GM12878 (cell line): ENCODE results near the gene P2RX4. TPM values are rescaled to one million over a fixed set of nuclear protein-coding genes. Genes with fewer than 3 reads are reported as not detected.
A peak's percentile ranks its signal among the peaks of the same experiment; 100 is the strongest.

ENCODE experiments used
- CREB1 ChIP-seq: IDR thresholded peaks from 2 replicates; pipeline ENCODE4 v1.6.1; 2012; ENCODE audit warnings: low read depth, mild to moderate bottlenecking, inconsistent platforms
- CREM ChIP-seq: IDR thresholded peaks from 2 replicates; pipeline ENCODE4 v1.6.1; 2014; ENCODE audit warnings: antibody characterized with exemption, low read depth
- EGR1 ChIP-seq, 2 experiments: IDR thresholded peaks; 1 replicate in 1 of 2; 2 replicates in 1 of 2; pipeline ENCODE4 v1.6.1; 2011 to 2012; ENCODE audit warnings: low read depth in 2 of 2, low read length in 2 of 2, borderline replicate concordance in 1 of 2, mild to moderate bottlenecking in 1 of 2, moderate library complexity in 1 of 2
- HDAC2 ChIP-seq: fragments of 200-600 bp; sonication (generic); IDR thresholded peaks from 2 replicates; pipeline ENCODE4 v1.6.1; 2017
- IKZF1 ChIP-seq: fragments of 450-650 bp; conservative IDR thresholded peaks from 2 replicates; pipeline ENCODE4 v1.6.1; 2017; ENCODE audit warnings: antibody characterized with exemption, mild to moderate bottlenecking
- JUNB ChIP-seq: IDR thresholded peaks from 2 replicates; pipeline ENCODE4 v1.6.1; 2016; ENCODE audit warnings: antibody characterized with exemption, mild to moderate bottlenecking
- MEF2A ChIP-seq: IDR thresholded peaks from 2 replicates; pipeline ENCODE4 v1.6.1; 2011; ENCODE audit warnings: low read depth, mild to moderate bottlenecking, low read length, moderate library complexity; ENCODE audit not compliant: insufficient read depth
- NR2C2 ChIP-seq: IDR thresholded peaks from 2 replicates; pipeline ENCODE4 v1.6.1; 2011; ENCODE audit warnings: borderline replicate concordance, low read depth; ENCODE audit not compliant: control insufficient read depth, insufficient read length
- NR2F1 ChIP-seq: fragments of 450-650 bp; conservative IDR thresholded peaks from 2 replicates; pipeline ENCODE4 v1.6.1; 2017; ENCODE audit warnings: mild to moderate bottlenecking
- NRF1 ChIP-seq: conservative IDR thresholded peaks from 2 replicates; pipeline ENCODE4 v1.6.1; 2011; ENCODE audit warnings: mild to moderate bottlenecking, low read depth, low read length, improper control_type of control experiment
- PML ChIP-seq: IDR thresholded peaks from 2 replicates; pipeline ENCODE4 v1.6.1; 2012; ENCODE audit warnings: low read length, inconsistent platforms
- POU2F2 ChIP-seq: IDR thresholded peaks from 3 replicates; pipeline ENCODE4 v1.6.1; 2011; ENCODE audit warnings: low read depth, mild to moderate bottlenecking, low read length, borderline replicate concordance
- SUZ12 ChIP-seq: fragments of 200-600 bp; sonication (generic); IDR thresholded peaks from one replicate; pipeline ENCODE4 v1.6.1; 2018; ENCODE audit warnings: antibody characterized with exemption, mild to moderate bottlenecking; ENCODE audit not compliant: unreplicated experiment
- TCF12 ChIP-seq: IDR thresholded peaks from 2 replicates; pipeline ENCODE4 v1.6.1; 2011; ENCODE audit warnings: low read depth, mild to moderate bottlenecking, low read length
- TCF7 ChIP-seq: IDR thresholded peaks from 2 replicates; pipeline ENCODE4 v1.6.1; 2014; ENCODE audit warnings: antibody characterized with exemption, borderline replicate concordance
- WRNIP1 ChIP-seq: IDR thresholded peaks from 2 replicates; pipeline ENCODE4 v1.6.1; 2011; ENCODE audit warnings: low read depth, low read length, improper control_type of control experiment, borderline replicate concordance
- ZNF217 ChIP-seq: fragments of 450-650 bp; IDR thresholded peaks from 2 replicates; pipeline ENCODE4 v1.6.1; 2017; ENCODE audit warnings: antibody characterized with exemption, mild to moderate bottlenecking
- ZNF274 ChIP-seq: IDR thresholded peaks from one replicate; pipeline ENCODE4 v1.8.0; 2011; ENCODE audit not compliant: insufficient read length, insufficient read depth
- ZZZ3 ChIP-seq: IDR thresholded peaks from 2 replicates; pipeline ENCODE4 v1.6.1; 2011; ENCODE audit warnings: low read depth; ENCODE audit not compliant: control insufficient read depth, insufficient read length
- polyA plus RNA-seq, 11 experiments: library from polyadenylated mRNA; depleted of rRNA in 4 of 11; unstranded in 6 of 11; stranded (reverse) in 5 of 11; fragments of >200 nt; fragmentation: Nextera tagmentation in 4 of 11; fragmentation: Illumina TruSeq in 1 of 11; extraction: Ambion mirVana in 4 of 11; extraction: Trizol in 1 of 11; gene quantifications; 1 replicate in 1 of 11; 2 replicates in 10 of 11; pipeline versions ENCODE4 v1.2.1 to v1.2.3, GENCODE V29; 2011 to 2016; ENCODE audit warnings: inconsistent platforms in 2 of 11, missing spikeins in 2 of 11, low read depth in 1 of 11
- total RNA-seq, 4 experiments: library from RNA; depleted of rRNA in 3 of 4; stranded (reverse); fragments of >200 nt in 3 of 4; fragmentation: Illumina TruSeq in 1 of 4; extraction: Trizol in 1 of 4; gene quantifications; 2 replicates each; pipeline versions ENCODE4 v1.2.1 to v1.2.3, GENCODE V29; 2013 to 2021
- TF ChIP-seq, protein P1 (sequence below): fragments of 450-650 bp; IDR thresholded peaks from 2 replicates; pipeline ENCODE4 v1.6.1; 2018; ENCODE audit warnings: borderline replicate concordance, mild to moderate bottlenecking; ENCODE audit not compliant: partially characterized antibody
- TF ChIP-seq, protein P2 (sequence below): fragments of 450-650 bp; IDR thresholded peaks from 2 replicates; pipeline ENCODE4 v1.6.1; 2017; ENCODE audit warnings: mild to moderate bottlenecking
- TF ChIP-seq, protein P3 (sequence below): IDR thresholded peaks from 2 replicates; pipeline ENCODE4 v1.6.1; 2012; ENCODE audit warnings: mild to moderate bottlenecking, low read depth, low read length
- TF ChIP-seq, protein P4 (sequence below): fragments of 450-650 bp; IDR thresholded peaks from 2 replicates; pipeline ENCODE4 v1.6.1; 2017; ENCODE audit warnings: borderline replicate concordance

Gene P2RX4
- total and polyA plus RNA-seq, 10 of the 15 experiments (the other 5 are each of a cell fraction or from before 2014, with no cell fraction given) = 9.0 to 43.4 (median 20.5) TPM

DNA sequence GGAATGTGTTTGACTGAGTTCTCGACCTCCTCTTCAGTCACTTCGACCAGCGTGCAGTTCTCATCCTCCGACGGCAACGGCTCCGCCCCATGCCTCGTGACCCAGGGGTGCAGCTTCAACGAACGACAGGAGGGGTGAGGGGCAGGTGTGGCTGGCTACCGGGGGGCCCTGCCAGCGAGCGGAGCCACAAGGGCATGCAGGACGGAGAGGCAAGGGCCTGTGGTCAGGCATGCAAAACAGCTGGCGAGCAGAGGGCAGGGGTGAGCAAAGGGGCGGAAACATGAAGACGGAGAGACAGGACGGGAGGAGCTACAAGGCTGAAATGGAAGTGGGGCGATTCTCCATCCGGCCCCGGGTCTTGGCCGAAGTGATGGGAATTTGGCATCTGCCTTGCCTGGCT lies 38.7 kb downstream of the P2RX4 start (continued):
- TF ChIP-seq POU2F2 = peak; percentile 95; the same call in 2 of the 3 replicates
- TF ChIP-seq, protein P1, sequence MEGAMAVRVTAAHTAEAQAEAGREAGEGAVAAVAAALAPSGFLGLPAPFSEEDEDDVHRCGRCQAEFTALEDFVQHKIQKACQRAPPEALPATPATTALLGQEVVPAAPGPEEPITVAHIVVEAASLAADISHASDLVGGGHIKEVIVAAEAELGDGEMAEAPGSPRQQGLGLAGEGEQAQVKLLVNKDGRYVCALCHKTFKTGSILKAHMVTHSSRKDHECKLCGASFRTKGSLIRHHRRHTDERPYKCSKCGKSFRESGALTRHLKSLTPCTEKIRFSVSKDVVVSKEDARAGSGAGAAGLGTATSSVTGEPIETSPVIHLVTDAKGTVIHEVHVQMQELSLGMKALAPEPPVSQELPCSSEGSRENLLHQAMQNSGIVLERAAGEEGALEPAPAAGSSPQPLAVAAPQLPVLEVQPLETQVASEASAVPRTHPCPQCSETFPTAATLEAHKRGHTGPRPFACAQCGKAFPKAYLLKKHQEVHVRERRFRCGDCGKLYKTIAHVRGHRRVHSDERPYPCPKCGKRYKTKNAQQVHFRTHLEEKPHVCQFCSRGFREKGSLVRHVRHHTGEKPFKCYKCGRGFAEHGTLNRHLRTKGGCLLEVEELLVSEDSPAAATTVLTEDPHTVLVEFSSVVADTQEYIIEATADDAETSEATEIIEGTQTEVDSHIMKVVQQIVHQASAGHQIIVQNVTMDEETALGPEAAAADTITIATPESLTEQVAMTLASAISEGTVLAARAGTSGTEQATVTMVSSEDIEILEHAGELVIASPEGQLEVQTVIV = no peak
- no peak for TF ChIP-seq SUZ12
- no peak for TF ChIP-seq CREM
- TF ChIP-seq IKZF1 = peak; percentile 22
- no peak for TF ChIP-seq MEF2A
- no peak for TF ChIP-seq HDAC2
- TF ChIP-seq CREB1 = no peak
- TF ChIP-seq WRNIP1 = no peak
- TF ChIP-seq TCF7 = no peak
- no peak for TF ChIP-seq ZNF217
- TF ChIP-seq, protein P2, sequence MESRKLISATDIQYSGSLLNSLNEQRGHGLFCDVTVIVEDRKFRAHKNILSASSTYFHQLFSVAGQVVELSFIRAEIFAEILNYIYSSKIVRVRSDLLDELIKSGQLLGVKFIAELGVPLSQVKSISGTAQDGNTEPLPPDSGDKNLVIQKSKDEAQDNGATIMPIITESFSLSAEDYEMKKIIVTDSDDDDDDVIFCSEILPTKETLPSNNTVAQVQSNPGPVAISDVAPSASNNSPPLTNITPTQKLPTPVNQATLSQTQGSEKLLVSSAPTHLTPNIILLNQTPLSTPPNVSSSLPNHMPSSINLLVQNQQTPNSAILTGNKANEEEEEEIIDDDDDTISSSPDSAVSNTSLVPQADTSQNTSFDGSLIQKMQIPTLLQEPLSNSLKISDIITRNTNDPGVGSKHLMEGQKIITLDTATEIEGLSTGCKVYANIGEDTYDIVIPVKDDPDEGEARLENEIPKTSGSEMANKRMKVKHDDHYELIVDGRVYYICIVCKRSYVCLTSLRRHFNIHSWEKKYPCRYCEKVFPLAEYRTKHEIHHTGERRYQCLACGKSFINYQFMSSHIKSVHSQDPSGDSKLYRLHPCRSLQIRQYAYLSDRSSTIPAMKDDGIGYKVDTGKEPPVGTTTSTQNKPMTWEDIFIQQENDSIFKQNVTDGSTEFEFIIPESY = no peak
- TF ChIP-seq JUNB = no peak
- TF ChIP-seq EGR1 (IDR thresholded peaks at IDR 0.05; ENCODE audit: borderline replicate concordance in 1 of 2, low read depth in 2 of 2, low read length in 2 of 2) = no peak
- no peak for TF ChIP-seq ZZZ3
- TF ChIP-seq PML = no peak
- no peak for TF ChIP-seq NR2C2
- TF ChIP-seq, protein P3, sequence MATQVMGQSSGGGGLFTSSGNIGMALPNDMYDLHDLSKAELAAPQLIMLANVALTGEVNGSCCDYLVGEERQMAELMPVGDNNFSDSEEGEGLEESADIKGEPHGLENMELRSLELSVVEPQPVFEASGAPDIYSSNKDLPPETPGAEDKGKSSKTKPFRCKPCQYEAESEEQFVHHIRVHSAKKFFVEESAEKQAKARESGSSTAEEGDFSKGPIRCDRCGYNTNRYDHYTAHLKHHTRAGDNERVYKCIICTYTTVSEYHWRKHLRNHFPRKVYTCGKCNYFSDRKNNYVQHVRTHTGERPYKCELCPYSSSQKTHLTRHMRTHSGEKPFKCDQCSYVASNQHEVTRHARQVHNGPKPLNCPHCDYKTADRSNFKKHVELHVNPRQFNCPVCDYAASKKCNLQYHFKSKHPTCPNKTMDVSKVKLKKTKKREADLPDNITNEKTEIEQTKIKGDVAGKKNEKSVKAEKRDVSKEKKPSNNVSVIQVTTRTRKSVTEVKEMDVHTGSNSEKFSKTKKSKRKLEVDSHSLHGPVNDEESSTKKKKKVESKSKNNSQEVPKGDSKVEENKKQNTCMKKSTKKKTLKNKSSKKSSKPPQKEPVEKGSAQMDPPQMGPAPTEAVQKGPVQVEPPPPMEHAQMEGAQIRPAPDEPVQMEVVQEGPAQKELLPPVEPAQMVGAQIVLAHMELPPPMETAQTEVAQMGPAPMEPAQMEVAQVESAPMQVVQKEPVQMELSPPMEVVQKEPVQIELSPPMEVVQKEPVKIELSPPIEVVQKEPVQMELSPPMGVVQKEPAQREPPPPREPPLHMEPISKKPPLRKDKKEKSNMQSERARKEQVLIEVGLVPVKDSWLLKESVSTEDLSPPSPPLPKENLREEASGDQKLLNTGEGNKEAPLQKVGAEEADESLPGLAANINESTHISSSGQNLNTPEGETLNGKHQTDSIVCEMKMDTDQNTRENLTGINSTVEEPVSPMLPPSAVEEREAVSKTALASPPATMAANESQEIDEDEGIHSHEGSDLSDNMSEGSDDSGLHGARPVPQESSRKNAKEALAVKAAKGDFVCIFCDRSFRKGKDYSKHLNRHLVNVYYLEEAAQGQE = no peak
- peak; percentile 42; the same call in 1 of the 2 replicates for TF ChIP-seq TCF12
- TF ChIP-seq NR2F1 = peak; percentile 91
- no peak for TF ChIP-seq NRF1
- TF ChIP-seq, protein P4, sequence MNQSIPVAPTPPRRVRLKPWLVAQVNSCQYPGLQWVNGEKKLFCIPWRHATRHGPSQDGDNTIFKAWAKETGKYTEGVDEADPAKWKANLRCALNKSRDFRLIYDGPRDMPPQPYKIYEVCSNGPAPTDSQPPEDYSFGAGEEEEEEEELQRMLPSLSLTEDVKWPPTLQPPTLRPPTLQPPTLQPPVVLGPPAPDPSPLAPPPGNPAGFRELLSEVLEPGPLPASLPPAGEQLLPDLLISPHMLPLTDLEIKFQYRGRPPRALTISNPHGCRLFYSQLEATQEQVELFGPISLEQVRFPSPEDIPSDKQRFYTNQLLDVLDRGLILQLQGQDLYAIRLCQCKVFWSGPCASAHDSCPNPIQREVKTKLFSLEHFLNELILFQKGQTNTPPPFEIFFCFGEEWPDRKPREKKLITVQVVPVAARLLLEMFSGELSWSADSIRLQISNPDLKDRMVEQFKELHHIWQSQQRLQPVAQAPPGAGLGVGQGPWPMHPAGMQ = no peak
- no peak for TF ChIP-seq ZNF274
